ENCODE measurements around the gene TTC6. TPM values are rescaled to one million over a fixed set of nuclear protein-coding genes. Genes with fewer than 3 reads are reported as not detected.

Gene TTC6
- total and polyA plus RNA-seq, 2 of the 4 experiments (the other 2 are of a cell fraction) = under 0.01 to 0.12 TPM

GRCh38 chr14:37585971-37586796 is 9.2 kb upstream of the TTC6 start:
- H2AFZ ChIP-seq (replicated peaks; ENCODE audit: low read length, poor library complexity) = no peak overlapping the region
- H2BK5ac ChIP-seq (ENCODE audit: low read depth, low read length, poor library complexity, severe bottlenecking) = no peak overlapping the region
- no peak overlapping the region for H3K18ac ChIP-seq (ENCODE audit: low read depth, low read length)
- dilution Hi-C loops (cut with HindIII; ENCODE audit: low sequenced_read_pairs, unreplicated experiment) (no loop called here), in situ Hi-C loops (cut with MboI; ENCODE audit: low sequenced_read_pairs) (loop anchor here (10.0 kb wide), 1 partner anchor 341 kb away; no protein-coding TSS in a partner anchor), intact Hi-C loops (cut with micrococcal nuclease) (no loop called here)
- TF ChIP-seq SMC3 (IDR thresholded peaks at IDR 0.05; ENCODE audit: low read depth, low read length) = no peak
- TF ChIP-seq CEBPB (IDR thresholded peaks at IDR 0.05; ENCODE audit: low read depth, low read length) = 0 out of 2 replicates have a peak, but pooled peaks have one; percentile 9
- H3K36me3 ChIP-seq (ENCODE audit: control insufficient read depth, insufficient read depth, low read length) = no peaks in the 10 kb centered on the region
- H4K8ac ChIP-seq (ENCODE audit: low read depth in 2 of 2, low read length in 2 of 2) = no peak overlapping the region
- ATAC-seq (ENCODE audit: low read depth) (no peak), DNase-seq (no peak)
- H2BK120ac ChIP-seq (ENCODE audit: low read depth, low read length) = no peak overlapping the region
- no peak overlapping the region for H3K27ac ChIP-seq (ENCODE audit: insufficient read depth, low read length)
- no peaks in the 10 kb centered on the region for H3K9me1 ChIP-seq (ENCODE audit: insufficient read depth, low read length)
- H3K56ac ChIP-seq (ENCODE audit: extremely low read depth, insufficient read depth, low read length) = no peak overlapping the region
- peaks cover 78% of the 10 kb centered on the region for H3K27me3 ChIP-seq (ENCODE audit: control insufficient read depth, insufficient read depth, low read length)
- H3K4me1 ChIP-seq (ENCODE audit: control insufficient read depth, insufficient read depth, low read length) = peaks cover 3% of the 10 kb centered on the region; the same call in 1 of the 2 replicates
- peaks cover 8% of the 10 kb centered on the region; the same call in 1 of the 2 replicates for H4K20me1 ChIP-seq (ENCODE audit: insufficient read depth, low read length)
- no peak overlapping the region for H3K4me3 ChIP-seq (ENCODE audit: insufficient read depth, low read depth, low read length)
- no peak overlapping the region for H2BK15ac ChIP-seq (ENCODE audit: low read depth, low read length)
- H3K4ac ChIP-seq (ENCODE audit: low read depth, low read length) = no peak overlapping the region
- H3K14ac ChIP-seq (replicated peaks; ENCODE audit: low read depth, low read length) = no peak overlapping the region
- H4K91ac ChIP-seq (ENCODE audit: insufficient read depth, low read depth, low read length) = no peak overlapping the region
- no peaks in the 10 kb centered on the region for H3K79me1 ChIP-seq (ENCODE audit: low read depth in 1 of 2, low read length in 2 of 2)
- no peak overlapping the region for H4K5ac ChIP-seq (ENCODE audit: low read depth, low read length)
- no peak overlapping the region for H2AK9ac ChIP-seq (replicated peaks; ENCODE audit: low read depth, low read length, poor library complexity)
- H3K23ac ChIP-seq (ENCODE audit: low read depth, low read length) = no peak overlapping the region
- H3K9ac ChIP-seq (ENCODE audit: low read depth, low read length) = no peak overlapping the region
- peaks cover 15% of the 10 kb centered on the region; the same call in 1 of the 2 replicates for H3K9me3 ChIP-seq (ENCODE audit: control insufficient read depth, insufficient read depth, low read length)
- CTCF ChIA-PET = interaction anchor here (1.0 kb wide), 1 partner anchor 356 kb away, joined by 3 read pairs; no protein-coding TSS in a partner anchor
- POLR2A ChIA-PET (ENCODE audit: unreplicated experiment) = no interaction called here
- WGBS, 2 experiments (ENCODE audit: extremely low coverage in 2 of 2, insufficient read length in 1 of 2) = 0% methylated on average over 2 of the region's 10 CpGs; no CpG with 5 or more reads in 1 of the 2 experiments
- no peak overlapping the region for H2BK20ac ChIP-seq (ENCODE audit: low read depth, low read length)
- no peak overlapping the region for H2AK5ac ChIP-seq (ENCODE audit: low read depth, low read length)
- H3K4me2 ChIP-seq (ENCODE audit: low read depth, low read length) = no peak overlapping the region
- no TSS peak for BruUV-seq (replicated peaks)

Measured in IMR-90 (cell line).